GM21390 (cell line): ENCODE measurements around the gene CAMTA1.

Experiments
- ATAC-seq: cut with Tn5 transposase; IDR thresholded peaks from one replicate; pipeline ENCODE4 v1.9.1; 2021; ENCODE audit not compliant: unreplicated experiment

Gene CAMTA1

DNA sequence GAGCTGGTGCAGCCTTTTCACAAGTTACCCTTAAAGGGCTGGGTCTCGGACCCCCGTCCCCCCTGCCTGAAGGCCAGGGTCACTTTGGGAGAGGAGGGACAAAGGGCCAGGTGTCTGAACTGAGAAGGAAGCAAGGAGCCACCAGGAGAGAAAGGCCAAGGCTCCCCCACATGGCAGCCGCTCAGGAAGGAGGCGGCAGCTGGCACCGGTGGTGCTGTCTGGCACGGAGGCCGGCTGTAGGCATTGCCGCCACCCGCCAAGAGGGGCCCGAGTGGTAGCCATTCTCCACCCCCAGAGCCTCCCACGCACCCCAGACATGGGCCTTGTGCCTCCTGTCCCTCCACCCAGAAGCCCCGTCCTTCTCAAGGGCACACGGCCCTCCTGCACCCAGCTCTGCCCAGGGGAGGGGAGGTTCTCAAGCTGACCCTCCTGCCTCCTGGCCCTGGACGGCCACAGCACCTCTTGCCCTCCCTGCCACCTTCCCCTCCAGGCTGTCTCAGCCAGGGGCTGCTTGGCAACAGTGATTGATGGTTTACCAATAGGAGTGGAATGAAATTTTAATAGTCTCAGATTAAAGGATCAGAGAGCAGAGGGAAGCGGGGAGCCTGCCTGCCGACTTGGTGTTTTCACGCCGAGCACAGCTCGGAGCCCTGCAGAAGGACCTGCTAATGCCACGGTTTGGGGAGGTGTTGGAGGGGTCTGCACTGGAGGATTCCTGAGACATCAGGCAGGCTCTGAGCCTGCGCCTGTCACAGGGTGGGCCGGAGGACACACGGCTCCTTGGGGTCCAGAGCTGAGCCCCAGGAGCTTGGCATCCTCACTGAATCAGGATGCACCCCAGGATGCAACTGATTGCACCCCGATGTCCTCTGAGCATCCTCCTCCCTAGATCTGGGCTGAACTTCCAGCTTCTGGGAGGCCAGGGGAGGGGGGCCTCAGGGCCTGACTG lies 773.9 kb downstream of the CAMTA1 start:
- no peak for ATAC-seq

DNA sequence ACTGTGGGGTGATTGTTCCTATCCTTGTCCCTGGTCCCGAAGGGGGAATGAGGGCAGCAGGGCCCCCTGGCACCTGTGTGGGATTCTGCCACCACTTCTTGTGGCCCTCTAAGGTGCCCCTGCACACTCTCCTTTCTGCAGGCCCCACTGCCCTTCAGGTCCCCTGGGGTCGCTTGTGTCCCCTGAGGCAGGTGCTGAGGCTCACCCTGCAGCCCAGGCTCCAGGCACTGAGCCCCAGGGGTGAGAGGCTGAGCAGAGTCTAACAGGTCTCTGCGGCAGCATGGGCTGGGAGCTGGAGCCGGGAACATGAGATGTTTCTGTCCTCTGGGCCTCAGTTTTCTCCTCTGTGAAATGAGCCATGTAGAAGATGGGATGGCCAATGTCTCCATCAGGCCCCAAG lies 774.9 kb downstream of the CAMTA1 start:
- ATAC-seq = no peak

DNA sequence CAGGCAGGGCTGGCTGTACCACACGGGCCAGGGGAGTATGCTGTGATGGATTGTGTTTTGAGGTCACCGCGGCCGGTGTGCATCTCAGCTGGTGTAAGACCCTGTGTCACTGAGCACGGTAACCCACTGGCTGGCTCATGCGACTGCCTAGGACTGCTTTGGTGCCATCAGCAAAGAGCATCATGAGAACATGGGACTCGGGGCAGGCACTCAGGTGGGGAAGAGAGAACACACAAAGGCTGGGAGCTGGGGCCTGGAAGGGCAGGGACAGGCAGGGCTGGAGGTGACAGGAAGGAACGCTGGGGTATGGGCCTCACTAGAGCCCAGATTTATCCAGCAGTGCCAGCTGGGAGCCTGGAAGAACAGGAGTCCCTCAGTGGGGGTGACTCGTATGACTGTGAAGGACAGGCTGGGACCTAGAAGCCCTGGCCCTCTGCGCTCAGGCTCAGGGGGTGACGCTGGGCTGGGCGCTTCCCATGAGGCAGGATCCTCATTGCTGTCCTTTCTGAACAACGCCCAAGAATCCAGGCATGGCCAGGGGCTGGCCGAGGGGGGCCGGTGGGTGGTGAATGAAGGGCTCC lies 775.4 kb downstream of the CAMTA1 start:
- no peak for ATAC-seq

DNA sequence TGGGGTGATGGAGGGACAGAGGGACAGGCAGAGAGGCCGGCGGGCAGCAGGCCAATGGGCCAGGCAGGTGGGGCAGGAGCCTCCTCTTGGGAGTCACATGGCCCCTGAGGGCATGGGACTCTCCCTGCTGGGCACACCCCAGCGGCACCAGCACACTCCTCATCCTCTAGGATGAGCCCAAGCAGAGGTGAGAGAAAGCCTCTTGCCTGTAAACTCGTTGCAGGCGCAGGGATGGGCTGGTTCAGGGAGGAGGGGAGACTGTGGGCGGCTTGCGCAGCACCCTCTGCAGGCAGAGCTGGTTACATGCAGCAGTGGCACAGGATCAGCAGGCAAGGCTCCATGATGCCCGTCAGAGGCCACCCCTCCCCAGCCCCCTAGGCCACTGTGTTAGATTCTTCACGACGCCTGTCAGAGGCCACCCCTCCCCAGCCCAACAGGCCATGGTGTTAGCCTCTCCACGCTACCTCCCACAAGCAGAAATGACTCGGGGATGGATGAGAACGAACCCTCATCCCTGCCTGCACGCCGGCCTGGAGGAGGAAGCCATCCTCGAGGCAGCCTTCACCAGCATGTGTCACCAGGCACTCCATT lies 776.2 kb downstream of the CAMTA1 start:
- ATAC-seq = no peak

DNA sequence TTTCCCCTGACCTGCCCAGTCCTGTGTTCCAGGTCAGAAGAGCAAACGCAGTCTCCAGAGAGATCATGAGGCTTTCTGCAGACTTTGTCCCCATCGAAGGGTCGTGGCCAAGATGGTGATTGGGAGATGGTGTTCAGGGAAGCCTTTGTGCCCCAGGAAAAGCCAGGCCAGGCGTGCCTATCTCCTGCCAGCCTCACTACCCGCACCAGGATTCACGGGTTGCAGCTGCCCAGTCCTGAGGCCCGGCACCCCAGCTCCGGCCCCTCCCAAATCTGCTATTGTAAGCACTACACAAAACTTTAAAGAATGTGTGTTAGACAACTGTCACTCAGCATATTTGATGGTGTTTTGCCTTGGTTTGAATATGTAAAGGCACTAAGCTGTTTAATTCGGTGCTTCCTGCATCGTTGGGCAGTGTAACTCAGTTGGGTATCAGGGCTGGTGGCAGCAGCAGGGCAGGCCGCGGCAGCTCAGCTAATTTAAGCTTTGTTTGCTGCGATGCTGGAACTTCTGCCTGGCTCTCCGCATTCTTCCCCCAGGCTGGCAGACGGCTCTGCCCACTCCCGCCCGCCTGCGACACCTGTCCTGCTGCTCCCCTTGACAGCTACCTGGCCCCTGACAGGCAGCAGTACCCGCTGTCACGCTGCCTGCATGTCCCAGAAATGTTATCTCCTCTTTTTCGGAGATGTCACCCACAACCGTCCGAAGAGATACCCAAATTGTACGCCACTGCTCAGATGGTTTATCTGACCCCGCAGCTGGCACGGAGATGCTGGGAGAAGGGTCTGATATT lies 776.9 kb downstream of the CAMTA1 start:
- no peak for ATAC-seq

DNA sequence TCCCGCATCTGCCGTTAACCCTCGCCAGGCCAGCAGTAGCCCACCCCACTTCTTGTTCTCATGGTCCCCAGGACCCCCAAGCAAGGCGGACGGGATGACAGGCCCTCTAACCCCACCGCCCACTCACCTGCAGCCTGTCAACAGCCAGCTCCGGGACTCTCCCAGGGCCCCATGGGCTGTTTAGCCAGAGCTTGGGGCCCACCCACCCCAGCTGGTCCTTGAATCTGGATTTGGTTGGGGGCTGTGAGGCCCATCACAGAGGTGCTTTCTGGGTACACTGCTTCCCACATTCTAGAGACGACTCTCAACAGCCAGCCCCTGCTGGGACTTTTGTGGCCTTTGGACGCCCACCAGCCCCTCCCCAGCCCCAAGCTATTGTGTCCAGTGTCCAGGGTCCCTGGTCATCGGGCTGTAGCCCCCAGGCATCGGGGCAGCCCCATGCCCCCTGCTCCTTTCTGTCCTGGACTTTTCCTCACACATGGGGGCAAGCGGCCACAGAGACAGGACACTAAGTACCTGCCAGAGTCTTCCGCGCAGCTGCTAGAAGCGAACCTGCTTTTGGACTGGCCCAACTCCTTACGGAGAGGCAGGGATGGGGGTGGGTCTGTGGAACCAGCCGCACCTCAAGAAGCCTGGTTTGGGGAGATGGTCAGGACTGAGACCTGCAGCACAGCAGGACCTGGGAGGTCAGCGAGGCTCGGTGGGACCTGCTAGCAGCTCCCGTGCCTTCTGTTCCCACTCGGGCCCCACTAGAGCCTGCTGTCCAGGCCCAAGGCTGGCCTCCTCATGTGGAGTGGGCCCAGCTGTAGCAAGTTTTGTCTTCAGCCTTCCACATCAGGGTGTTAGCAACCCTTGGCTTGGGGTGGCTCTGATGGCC lies 777.7 kb downstream of the CAMTA1 start:
- ATAC-seq = no peak

DNA sequence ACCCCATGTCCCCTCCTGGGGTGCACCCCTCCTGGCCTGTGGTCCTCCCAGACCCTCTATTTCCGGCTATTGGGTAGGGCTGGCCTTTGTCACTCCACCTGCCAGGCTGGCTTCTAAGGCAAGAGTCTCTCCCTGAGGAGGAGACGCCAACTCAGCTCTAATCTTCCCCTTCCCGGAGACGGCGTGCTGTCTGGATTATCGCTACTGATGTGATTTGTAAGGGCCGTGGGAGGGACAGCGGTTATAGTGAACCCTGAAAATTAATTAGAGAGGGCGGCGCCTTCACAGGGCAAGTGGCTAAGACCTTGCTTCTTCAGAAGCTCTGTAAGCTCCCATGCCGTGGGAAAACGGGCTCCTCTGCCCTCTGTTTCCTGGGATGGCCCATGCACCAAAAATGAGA lies 778.9 kb downstream of the CAMTA1 start:
- ATAC-seq = no peak

DNA sequence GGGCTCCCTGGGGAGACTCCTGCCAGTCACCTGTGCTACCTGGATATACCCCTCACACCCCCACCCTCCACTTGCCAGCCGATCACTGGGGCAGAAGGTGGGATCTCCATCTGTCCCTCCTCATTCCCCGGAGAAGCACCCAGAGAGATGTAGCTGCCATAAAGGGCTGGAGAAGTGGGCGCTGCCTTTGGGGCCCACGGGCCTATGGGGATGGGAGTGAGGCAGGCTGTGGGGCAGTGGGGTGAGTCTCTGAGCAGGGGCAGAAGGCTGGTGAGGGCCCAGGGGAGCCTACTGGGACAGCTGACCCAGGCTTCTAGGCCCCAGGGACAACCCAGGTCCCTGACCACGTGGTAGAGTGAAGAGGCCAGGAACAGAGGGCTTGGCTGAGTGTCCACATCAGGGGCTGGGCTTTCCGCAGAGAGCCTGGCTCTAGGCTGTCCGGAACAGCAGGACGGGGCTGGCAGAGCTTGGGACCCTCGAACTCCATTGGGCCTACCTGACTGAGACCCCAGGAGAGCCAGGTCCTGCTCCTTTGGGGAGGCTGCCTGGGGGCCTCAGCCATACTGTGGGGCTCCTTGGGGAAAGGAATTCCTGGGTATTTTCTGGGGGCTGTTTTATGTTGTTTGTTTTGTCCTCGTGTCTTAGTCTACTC lies 780.0 kb downstream of the CAMTA1 start:
- ATAC-seq = no peak

DNA sequence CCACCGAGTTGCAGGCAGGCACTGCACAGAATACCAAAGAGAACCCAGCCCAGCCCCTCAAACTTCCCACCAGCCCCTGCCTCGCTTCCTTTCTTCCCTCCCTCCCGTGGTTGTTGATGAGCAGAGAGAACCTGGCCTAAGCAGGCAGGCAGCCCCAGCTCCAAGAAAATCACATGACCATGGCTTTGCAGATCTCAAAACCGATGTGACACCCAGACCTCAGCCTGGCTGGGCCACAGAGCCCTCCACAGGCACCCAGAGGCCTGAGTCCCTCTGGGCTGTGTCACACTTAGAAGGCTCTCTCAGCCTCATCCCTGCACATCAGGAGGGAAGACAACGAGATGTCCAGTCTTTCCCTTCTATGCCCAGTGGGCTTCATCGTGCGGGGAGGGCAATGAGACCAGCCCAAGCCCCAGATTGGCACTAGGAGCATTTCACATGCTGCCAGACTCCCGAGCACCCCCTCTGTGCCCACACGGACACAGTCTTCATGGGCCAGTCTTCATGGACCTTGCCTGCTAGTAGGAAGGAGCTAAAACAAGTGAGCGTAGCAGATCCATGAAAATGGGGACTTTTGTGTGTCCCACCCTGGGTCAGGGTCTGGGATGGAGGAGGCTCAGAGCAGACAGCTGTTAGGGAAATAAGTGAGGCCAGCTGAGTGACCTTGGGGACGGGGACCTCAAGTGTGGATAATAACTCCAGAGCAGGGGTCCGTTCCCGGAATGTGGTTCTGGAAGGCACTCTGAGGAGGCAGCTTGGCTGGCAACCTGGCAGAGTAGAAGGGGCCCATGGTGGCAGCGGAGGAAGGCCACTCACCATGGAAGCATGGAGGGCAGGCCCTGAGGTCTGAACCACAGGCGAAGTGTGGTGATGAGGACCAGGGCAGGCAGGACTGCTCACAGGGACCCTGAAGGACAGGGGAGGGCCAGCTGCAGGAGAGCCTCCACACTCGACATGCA lies 781.4 kb downstream of the CAMTA1 start:
- no peak for ATAC-seq

DNA sequence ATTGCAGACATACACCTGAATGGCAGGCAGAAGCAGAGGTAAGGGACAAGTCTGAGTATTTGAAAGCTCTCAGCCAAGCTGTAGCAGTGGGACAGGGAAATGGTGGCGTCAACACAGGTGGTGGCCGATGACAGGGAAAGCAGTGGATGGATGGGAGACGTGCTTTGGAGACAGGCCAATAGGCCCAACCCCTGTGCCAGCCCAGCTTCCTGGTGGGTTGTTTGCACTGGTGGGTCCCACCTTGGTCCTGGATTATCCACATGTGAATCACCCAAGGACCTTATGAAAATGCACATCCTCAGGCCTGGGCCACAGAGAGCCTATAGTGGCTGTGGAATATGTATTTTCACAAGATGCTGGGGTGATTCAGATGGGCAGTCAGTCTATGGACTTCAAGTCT lies 782.1 kb downstream of the CAMTA1 start:
- no peak for ATAC-seq

DNA sequence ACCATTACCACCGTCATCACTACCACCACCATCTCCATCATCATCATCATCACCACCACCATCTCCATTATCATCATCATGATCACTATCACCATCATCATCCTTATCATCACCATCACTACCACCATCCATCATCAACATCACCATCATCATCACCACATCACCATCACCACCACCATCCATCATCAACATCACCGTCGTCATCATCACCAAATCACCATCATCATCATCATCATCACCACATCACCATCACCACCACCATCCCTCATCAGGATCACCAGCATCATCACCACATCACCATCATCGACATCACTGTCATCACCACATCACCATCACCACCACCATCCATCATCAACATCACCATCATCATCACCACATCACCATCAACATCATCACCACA lies 782.8 kb downstream of the CAMTA1 start:
- ATAC-seq = no peak

DNA sequence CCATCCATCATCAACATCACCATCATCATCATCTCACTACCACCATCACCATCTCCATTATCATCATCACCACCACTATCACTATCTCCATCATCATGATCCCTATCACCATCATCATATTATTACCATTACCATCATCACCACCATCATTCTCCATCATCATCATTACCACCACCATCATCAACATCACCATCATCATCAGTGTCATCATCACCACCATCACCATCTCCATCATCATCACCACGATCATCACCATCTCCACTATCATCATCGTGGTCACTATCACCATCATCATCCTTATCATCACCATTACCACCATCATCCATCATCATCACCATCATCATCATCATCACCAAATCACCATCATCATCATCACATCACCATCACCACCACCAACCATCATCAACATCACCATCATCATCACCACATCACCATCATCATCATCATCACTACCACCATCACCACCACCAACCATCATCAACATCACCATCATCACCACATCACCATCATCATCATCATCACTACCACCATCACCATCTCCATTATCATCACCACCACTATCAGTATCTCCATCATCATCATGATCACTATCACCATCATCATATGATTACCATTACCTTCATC lies 783.8 kb downstream of the CAMTA1 start:
- no peak for ATAC-seq

DNA sequence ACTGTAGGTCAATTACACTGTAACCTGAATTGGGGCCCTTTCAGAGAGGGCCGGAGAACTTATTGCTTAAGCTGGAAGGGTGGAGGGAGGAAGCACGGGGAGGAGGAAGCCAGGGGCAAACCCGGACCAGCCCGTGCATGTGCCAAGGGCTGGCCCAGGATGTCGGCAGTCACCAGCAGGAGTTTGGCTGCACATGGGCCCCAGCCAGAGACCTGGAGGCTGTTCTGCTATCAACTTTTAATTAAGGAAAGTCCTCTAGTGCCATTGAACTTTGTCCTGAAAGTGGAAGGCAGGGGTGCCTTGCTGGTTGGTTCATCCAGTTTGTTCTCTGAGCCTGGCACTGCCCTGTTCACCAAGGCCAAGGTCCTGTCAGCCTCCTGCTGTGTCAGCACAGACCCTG lies 785.1 kb downstream of the CAMTA1 start:
- no peak for ATAC-seq

DNA sequence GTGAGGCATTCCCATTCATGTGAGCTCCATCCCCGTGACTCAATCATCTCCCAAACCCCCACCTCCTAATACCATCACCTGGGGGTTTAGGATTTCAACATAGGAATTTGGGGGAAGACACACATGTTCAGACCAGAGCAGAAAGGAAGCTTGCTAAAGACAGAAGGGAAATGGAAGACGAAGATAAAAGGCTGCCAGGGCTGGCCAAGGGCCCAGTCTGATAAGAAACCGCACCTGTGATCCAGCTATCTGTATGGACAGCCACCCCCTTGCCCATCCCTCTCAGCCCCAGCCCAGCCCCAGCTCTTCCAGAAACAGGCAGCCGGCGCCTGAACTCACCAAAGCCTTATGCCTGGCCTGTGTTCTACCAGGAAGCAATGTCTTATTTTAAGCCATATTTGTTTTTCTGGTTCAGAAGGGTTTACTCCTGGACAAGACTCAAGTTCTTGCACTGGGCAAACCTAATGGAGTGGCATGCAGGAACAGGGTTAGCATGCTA lies 787.4 kb downstream of the CAMTA1 start:
- no peak for ATAC-seq

DNA sequence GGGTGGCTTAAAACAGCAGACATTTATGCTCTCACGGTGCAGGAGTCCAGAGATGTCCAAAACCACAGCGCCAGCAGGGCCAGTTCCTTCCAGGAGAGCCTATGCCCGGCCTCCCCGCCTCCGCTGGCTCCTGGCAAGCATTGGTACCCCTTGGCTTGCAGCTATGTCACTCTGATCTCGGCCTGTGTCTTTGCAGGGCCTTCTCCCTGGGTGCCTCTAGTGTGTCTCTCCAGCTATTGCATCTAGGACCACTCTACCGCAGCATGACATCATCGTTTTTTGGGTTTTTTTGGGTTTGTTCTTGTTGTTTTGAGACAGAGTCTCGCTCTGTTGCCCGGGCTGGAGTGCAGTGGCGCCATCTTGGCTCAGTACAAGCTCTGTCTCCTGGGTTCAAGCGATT lies 788.2 kb downstream of the CAMTA1 start:
- no peak for ATAC-seq

DNA sequence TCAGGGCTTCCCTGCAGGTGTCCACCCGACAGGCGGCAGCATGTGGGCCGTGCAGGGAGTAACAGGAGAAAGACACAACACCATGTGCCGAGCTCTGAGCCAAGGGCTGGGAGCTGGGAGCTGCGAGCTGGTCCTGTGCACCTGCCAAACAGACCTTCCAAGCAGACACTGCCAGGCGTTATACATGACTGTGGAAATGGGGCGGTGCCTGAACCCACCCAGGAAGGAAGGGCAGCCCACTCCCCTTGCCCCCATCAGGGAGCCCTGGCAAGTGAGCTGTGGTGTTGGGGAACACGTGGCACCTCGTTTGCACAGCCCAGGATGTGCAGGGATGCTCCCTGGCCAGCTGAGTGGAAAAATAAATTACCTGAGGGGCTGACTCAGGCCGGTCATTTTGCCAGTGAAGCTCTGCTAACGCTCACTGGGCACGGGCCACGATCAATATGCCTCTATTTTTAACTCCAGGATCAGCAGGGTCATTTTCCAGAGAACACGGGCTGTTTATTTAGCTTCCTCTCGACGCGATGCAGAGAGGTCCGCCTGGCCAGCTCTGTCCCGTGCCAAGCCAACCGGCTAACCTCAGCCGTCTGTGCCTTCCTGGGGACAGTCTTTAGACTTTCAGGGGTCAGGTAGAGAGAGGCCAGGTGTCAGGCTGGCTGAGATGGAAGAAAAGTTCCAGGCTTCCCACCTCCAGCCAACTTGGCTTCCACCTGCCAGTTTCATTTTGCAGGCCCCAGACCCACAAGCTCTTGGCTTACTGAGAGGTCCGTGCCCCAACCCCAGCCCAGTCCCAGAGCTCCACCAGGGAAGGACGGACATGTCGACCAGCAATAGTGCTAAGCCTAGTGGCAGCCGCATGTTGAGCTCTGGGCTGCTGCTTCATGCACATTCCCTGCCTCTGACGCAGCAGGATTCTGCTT lies 789.1 kb downstream of the CAMTA1 start:
- no peak for ATAC-seq

DNA sequence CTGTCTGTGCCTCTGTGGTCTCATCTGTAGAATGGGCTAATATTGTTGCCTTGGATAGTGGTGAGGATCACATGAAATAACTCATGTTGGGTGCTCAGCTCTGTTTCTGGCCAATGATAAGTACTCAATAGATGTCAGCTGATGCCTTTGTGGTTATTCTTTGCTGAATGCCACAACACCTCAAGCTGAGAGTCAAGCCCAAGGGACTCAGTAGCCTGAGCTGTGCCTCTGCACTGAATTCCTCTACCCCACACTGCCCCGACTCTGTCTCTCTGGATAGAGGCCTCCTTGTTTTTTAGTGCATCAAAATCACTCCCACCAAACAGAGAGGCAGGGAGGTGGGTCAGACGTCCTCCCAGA lies 789.8 kb downstream of the CAMTA1 start:
- no peak for ATAC-seq
